ENCODE results near the gene THAP11.

GRCh38 chr16:67860589-67861398, 18.7 kb downstream of the THAP11 start:
- TF ChIP-seq TAF1 (IDR thresholded peaks at IDR 0.05; ENCODE audit: low read depth) (no peak), NFIC (IDR thresholded peaks at IDR 0.05) (no peak), YY1 (IDR thresholded peaks at IDR 0.05; ENCODE audit: low read depth) (no peak), CEBPB (IDR thresholded peaks at IDR 0.05) (no peak)
- TF ChIP-seq, protein P1, sequence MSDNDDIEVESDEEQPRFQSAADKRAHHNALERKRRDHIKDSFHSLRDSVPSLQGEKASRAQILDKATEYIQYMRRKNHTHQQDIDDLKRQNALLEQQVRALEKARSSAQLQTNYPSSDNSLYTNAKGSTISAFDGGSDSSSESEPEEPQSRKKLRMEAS (IDR thresholded peaks at IDR 0.05) = no peak
- TF ChIP-seq, protein P2, sequence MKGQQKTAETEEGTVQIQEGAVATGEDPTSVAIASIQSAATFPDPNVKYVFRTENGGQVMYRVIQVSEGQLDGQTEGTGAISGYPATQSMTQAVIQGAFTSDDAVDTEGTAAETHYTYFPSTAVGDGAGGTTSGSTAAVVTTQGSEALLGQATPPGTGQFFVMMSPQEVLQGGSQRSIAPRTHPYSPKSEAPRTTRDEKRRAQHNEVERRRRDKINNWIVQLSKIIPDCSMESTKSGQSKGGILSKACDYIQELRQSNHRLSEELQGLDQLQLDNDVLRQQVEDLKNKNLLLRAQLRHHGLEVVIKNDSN (IDR thresholded peaks at IDR 0.05) = no peak
